ENCODE data around the gene OR6J1. TPM values are rescaled to one million over a fixed set of nuclear protein-coding genes. Genes with fewer than 3 reads are reported as not detected.
A peak's percentile ranks its signal among the peaks of the same experiment; 100 is the strongest.

The OR6J1 gene
- total RNA-seq, 2 donors from 2014 or later: not detected

DNA sequence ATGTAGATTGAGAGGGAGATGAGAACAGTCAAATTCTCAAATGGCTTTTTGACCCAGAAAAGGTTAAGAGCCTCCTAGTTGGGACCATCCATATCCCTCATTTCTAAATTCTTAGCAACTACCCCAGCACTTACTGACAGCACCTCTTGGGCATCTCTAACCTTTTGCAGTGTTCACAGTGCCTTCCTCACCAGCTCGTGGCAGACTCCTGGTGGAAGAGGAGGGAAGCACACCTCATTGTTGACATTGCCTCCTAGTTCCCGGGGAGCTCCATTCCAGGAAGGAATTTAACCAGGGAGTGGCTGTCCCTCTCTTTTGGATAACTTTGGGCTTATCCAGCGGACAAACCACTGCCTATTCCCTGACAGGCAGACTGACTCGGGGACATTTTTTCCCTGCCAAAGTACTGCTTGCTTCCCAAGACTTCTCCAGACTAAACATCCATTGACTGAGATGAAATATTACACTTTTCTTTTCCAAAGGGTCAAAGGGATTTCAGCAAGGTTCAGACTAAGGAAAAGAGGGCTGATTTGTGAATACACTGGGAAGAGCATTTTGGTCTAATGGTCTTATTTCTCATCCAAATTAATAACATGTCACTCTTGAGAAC lies 9.0 kb upstream of the OR6J1 start:
- 2% methylated on average over 4 of the region's 4 CpGs for WGBS
- peak; percentile 59 for DNase-seq (ENCODE audit: low spot score)
- Histone ChIP-seq H3K27ac (no peak overlapping the region), H3K9me3 (no peaks in the 10 kb centered on the region), H3K27me3 (replicated peaks; ENCODE audit: insufficient read depth) (no peaks in the 10 kb centered on the region), H3K36me3 (no peaks in the 10 kb centered on the region), H3K4me3 (no peak overlapping the region), H3K4me1 (replicated peaks) (no peaks in the 10 kb centered on the region)
- intact Hi-C loops (cut with DNase I): loop anchor here (5.0 to 10.0 kb wide), 3 partner anchors 81 to 266 kb away; partner anchors contain the start of gene MRPL52
- TF ChIP-seq POLR2AphosphoS5 (IDR thresholded peaks at IDR 0.05): peak; percentile 29
- no peak for TF ChIP-seq POLR2A (IDR thresholded peaks at IDR 0.05)
- TF ChIP-seq, protein P1, sequence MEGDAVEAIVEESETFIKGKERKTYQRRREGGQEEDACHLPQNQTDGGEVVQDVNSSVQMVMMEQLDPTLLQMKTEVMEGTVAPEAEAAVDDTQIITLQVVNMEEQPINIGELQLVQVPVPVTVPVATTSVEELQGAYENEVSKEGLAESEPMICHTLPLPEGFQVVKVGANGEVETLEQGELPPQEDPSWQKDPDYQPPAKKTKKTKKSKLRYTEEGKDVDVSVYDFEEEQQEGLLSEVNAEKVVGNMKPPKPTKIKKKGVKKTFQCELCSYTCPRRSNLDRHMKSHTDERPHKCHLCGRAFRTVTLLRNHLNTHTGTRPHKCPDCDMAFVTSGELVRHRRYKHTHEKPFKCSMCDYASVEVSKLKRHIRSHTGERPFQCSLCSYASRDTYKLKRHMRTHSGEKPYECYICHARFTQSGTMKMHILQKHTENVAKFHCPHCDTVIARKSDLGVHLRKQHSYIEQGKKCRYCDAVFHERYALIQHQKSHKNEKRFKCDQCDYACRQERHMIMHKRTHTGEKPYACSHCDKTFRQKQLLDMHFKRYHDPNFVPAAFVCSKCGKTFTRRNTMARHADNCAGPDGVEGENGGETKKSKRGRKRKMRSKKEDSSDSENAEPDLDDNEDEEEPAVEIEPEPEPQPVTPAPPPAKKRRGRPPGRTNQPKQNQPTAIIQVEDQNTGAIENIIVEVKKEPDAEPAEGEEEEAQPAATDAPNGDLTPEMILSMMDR (IDR thresholded peaks at IDR 0.05): peak; percentile 47 to 81 (median 76)

DNA sequence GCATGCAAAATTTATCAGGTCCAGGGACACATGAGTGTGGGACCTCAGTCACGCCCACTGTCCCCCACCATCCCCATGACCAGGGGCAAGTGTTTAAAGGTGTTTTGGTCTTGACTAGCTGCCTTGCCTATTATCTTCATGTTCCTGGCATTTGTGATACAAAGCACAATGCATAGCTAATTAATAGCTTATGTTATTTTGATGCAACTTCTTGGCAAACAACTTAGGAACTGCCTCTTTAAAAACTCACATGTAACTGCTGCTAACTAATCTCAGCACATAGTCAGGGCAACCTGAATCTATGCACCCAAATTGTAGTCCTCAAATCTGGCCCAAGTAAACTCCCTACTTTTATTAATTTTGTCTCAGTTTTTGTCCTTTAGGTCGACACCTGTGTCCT lies 7.4 kb upstream of the OR6J1 start:
- 93% methylated on average over 2 of the region's 2 CpGs for WGBS
- TF ChIP-seq POLR2A (IDR thresholded peaks at IDR 0.05): no peak

GRCh38 chr14:22650960-22651521 lies 6.9 kb upstream of the OR6J1 start:
- H3K27me3 ChIP-seq (replicated peaks; ENCODE audit: insufficient read depth): no peaks in the 10 kb centered on the region
- no peak overlapping the region for H3K4me3 ChIP-seq
- H3K36me3 ChIP-seq: no peaks in the 10 kb centered on the region
- H3K27ac ChIP-seq: no peak overlapping the region
- intact Hi-C loops (cut with DNase I): loop anchor here (5.0 to 10.0 kb wide), 3 partner anchors 79 to 264 kb away; partner anchors contain the start of gene MRPL52
- no peaks in the 10 kb centered on the region for H3K9me3 ChIP-seq
- 62% methylated on average over 3 of the region's 3 CpGs for WGBS
- no peaks in the 10 kb centered on the region for H3K4me1 ChIP-seq (replicated peaks)
- no peak for DNase-seq (ENCODE audit: low spot score)
- no peak for TF ChIP-seq POLR2A (IDR thresholded peaks at IDR 0.05)
- no peak for TF ChIP-seq POLR2AphosphoS5 (IDR thresholded peaks at IDR 0.05)
- TF ChIP-seq, protein P1 (IDR thresholded peaks at IDR 0.05): no peak

More for the DNA sequence above, 7.4 kb upstream of the OR6J1 start:
- intact Hi-C loops (cut with DNase I): loop anchor here (5.0 to 10.0 kb wide), 3 partner anchors 79 to 264 kb away; partner anchors contain the start of gene MRPL52
- no peak for DNase-seq (ENCODE audit: low spot score)
- Histone ChIP-seq H3K4me1 (replicated peaks) (no peaks in the 10 kb centered on the region), H3K27me3 (replicated peaks; ENCODE audit: insufficient read depth) (no peaks in the 10 kb centered on the region), H3K27ac (no peak overlapping the region), H3K9me3 (no peaks in the 10 kb centered on the region), H3K4me3 (no peak overlapping the region), H3K36me3 (no peaks in the 10 kb centered on the region)

DNA sequence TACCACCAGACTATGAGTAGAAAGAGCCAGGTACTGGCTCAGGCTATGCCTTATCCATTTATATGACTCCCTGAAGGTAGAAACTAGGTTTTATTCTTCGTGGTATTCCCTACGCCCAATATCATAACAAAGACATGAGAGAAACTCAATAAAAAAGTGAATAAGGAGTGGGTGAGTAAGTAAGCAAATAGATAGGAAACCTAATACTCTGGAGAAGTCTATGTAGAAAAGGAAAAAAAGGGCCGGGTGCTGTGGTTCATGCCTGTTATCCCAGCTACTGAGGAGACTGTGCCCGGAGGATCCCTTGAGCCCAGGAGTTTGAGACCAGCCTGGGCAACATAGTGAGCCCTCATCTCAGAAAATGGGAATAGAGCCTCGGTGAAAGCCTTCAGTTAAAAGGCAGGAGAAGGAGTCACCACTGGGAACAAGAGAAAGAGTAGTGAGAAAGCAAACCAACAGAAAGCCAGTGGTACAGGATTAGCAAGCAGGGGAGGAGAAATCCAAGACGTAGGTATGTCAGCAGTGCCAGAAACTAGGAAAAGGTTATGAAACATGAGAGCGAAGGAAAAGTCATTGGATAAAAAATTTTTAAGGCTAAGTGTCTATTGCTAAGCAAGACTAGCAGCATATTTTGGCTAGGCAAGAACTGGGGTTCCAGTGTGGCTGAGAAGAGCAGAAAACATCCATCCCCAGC lies 6.0 kb upstream of the OR6J1 start:
- intact Hi-C loops (cut with DNase I): loop anchor here (5.0 to 10.0 kb wide), 3 partner anchors 78 to 263 kb away; partner anchors contain the start of gene MRPL52
- Histone ChIP-seq H3K9me3 (no peaks in the 10 kb centered on the region), H3K27me3 (replicated peaks; ENCODE audit: insufficient read depth) (no peaks in the 10 kb centered on the region), H3K27ac (no peak overlapping the region), H3K36me3 (no peaks in the 10 kb centered on the region), H3K4me3 (no peak overlapping the region), H3K4me1 (replicated peaks) (no peaks in the 10 kb centered on the region)
- WGBS: 34% methylated on average over 7 of the region's 7 CpGs
- TF ChIP-seq POLR2A (IDR thresholded peaks at IDR 0.05) (no peak), POLR2AphosphoS5 (IDR thresholded peaks at IDR 0.05) (no peak)
- TF ChIP-seq, protein P1 (IDR thresholded peaks at IDR 0.05): no peak
- DNase-seq (ENCODE audit: low spot score): no peak

- H3K36me3 ChIP-seq: no peaks in the 10 kb centered on the region
- H3K27me3 ChIP-seq (replicated peaks; ENCODE audit: insufficient read depth): no peaks in the 10 kb centered on the region
- no peaks in the 10 kb centered on the region for H3K9me3 ChIP-seq
- TF ChIP-seq POLR2AphosphoS5 (IDR thresholded peaks at IDR 0.05): no peak
- no peak for DNase-seq (ENCODE audit: low spot score)
- 84% methylated on average over 2 of the region's 2 CpGs for WGBS
- no peak overlapping the region for H3K4me3 ChIP-seq
- H3K27ac ChIP-seq: no peak overlapping the region
- no peaks in the 10 kb centered on the region for H3K4me1 ChIP-seq (replicated peaks)
- intact Hi-C loops (cut with DNase I): no loop called here
Observed at GRCh38 chr14:22648506-22648905, 4.4 kb upstream of the OR6J1 start.
